ENCODE data around the gene PDZD7.

DNA sequence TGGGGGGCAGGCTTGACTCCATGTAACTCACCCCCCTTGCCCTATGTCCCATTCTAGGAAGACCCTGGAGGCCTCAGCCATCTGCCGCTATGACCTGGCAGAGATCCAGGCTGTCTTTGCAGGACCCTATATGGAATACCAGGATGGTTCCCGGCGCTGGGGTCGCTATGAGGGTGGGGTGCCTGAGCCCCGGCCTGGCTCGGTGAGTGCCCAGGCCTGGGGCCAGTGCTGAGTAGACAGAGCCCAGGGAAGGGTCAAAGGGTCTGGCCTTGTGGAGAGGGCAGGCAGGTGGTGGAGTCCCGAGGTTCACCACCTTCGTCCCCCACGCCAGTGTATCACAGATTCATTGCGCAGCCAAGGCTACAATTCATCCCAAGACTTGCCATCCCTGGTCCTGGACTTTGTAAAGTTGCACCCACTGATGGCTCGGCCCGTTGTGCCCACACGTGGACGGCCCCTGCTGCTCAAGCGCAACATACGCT lies 51.1 kb downstream of the PDZD7 start:
- no peak for TF ChIP-seq EP300 (IDR thresholded peaks at IDR 0.05)
- TF ChIP-seq, protein P1, sequence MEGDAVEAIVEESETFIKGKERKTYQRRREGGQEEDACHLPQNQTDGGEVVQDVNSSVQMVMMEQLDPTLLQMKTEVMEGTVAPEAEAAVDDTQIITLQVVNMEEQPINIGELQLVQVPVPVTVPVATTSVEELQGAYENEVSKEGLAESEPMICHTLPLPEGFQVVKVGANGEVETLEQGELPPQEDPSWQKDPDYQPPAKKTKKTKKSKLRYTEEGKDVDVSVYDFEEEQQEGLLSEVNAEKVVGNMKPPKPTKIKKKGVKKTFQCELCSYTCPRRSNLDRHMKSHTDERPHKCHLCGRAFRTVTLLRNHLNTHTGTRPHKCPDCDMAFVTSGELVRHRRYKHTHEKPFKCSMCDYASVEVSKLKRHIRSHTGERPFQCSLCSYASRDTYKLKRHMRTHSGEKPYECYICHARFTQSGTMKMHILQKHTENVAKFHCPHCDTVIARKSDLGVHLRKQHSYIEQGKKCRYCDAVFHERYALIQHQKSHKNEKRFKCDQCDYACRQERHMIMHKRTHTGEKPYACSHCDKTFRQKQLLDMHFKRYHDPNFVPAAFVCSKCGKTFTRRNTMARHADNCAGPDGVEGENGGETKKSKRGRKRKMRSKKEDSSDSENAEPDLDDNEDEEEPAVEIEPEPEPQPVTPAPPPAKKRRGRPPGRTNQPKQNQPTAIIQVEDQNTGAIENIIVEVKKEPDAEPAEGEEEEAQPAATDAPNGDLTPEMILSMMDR (IDR thresholded peaks at IDR 0.05): no peak
- TF ChIP-seq POLR2A (IDR thresholded peaks at IDR 0.05): no peak
